ENCODE data around the gene ATAD1. TPM values are rescaled to one million over a fixed set of nuclear protein-coding genes. Genes with fewer than 3 reads are reported as not detected.

ATAD1 gene
- total RNA-seq, 2 experiments from 2014 or later = 33.7 to 38.7 TPM

- H3K36me3 ChIP-seq (ENCODE audit: insufficient read depth, low read length) = no peaks in the 10 kb centered on the region
- no peaks in the 10 kb centered on the region for H3K36me3 Mint-ChIP-seq (ENCODE audit: low read depth)
- peaks cover 3% of the 10 kb centered on the region for H3K4me1 ChIP-seq (ENCODE audit: insufficient read depth, low read length)
- no peak overlapping the region for H3K27ac Mint-ChIP-seq
- intact Hi-C loops (cut with DNase I, micrococcal nuclease) = no loop called here
- no peak for ATAC-seq (ENCODE audit: poor library complexity)
- DNase-seq = no peak
- no peak overlapping the region for H3K4me3 Mint-ChIP-seq
- CTCF ChIA-PET = interaction anchor here (0.7 kb wide), 1 partner anchor 20 kb away, joined by 3 read pairs; no protein-coding TSS in a partner anchor
- H3K4me1 Mint-ChIP-seq (ENCODE audit: low read depth) = peaks cover 4% of the 10 kb centered on the region
- no peaks in the 10 kb centered on the region for H3K27me3 ChIP-seq (ENCODE audit: control insufficient read depth in 1 of 2, insufficient read depth in 2 of 2, low read length in 2 of 2)
- no peak overlapping the region for H3K4me3 ChIP-seq (ENCODE audit: low read length)
- POLR2A ChIA-PET = interaction anchor here (0.6 to 1.5 kb wide), 4 partner anchors 15 to 543 kb away, joined by 3 to 5 read pairs (median 4); no protein-coding TSS in a partner anchor
- H3K9me3 ChIP-seq (ENCODE audit: control insufficient read depth in 1 of 2, insufficient read depth in 1 of 2, low read length in 2 of 2) = no peaks in the 10 kb centered on the region
- no peak overlapping the region for H3K27ac ChIP-seq (ENCODE audit: low read depth in 1 of 2, low read length in 2 of 2)
- no peaks in the 10 kb centered on the region for H3K9me3 Mint-ChIP-seq
- no peaks in the 10 kb centered on the region for H3K27me3 Mint-ChIP-seq
- TF ChIP-seq, protein P1, sequence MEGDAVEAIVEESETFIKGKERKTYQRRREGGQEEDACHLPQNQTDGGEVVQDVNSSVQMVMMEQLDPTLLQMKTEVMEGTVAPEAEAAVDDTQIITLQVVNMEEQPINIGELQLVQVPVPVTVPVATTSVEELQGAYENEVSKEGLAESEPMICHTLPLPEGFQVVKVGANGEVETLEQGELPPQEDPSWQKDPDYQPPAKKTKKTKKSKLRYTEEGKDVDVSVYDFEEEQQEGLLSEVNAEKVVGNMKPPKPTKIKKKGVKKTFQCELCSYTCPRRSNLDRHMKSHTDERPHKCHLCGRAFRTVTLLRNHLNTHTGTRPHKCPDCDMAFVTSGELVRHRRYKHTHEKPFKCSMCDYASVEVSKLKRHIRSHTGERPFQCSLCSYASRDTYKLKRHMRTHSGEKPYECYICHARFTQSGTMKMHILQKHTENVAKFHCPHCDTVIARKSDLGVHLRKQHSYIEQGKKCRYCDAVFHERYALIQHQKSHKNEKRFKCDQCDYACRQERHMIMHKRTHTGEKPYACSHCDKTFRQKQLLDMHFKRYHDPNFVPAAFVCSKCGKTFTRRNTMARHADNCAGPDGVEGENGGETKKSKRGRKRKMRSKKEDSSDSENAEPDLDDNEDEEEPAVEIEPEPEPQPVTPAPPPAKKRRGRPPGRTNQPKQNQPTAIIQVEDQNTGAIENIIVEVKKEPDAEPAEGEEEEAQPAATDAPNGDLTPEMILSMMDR (IDR thresholded peaks at IDR 0.05) = no peak
Measured at GRCh38 chr10:87846023-87846422, 28.0 kb upstream of the ATAD1 start.

- H3K9me3 Mint-ChIP-seq = no peaks in the 10 kb centered on the region
- no peak for DNase-seq
- H3K4me1 ChIP-seq (ENCODE audit: insufficient read depth, low read length) = no peaks in the 10 kb centered on the region
- H3K27me3 Mint-ChIP-seq = no peaks in the 10 kb centered on the region
- H3K4me1 Mint-ChIP-seq (ENCODE audit: low read depth) = peaks cover under 1% of the 10 kb centered on the region
- no peak overlapping the region for H3K27ac Mint-ChIP-seq
- no peaks in the 10 kb centered on the region for H3K36me3 Mint-ChIP-seq (ENCODE audit: low read depth)
- CTCF ChIA-PET = no interaction called here
- H3K4me3 Mint-ChIP-seq = no peak overlapping the region
- no peak overlapping the region for H3K4me3 ChIP-seq (ENCODE audit: low read length)
- H3K36me3 ChIP-seq (ENCODE audit: insufficient read depth, low read length) = no peaks in the 10 kb centered on the region
- TF ChIP-seq, protein P1 (IDR thresholded peaks at IDR 0.05) = no peak
- H3K9me3 ChIP-seq (ENCODE audit: control insufficient read depth in 1 of 2, insufficient read depth in 1 of 2, low read length in 2 of 2) = no peaks in the 10 kb centered on the region
- intact Hi-C loops (cut with DNase I, micrococcal nuclease) = no loop called here
- no peak overlapping the region for H3K27ac ChIP-seq (ENCODE audit: low read depth in 1 of 2, low read length in 2 of 2)
- H3K27me3 ChIP-seq (ENCODE audit: control insufficient read depth in 1 of 2, insufficient read depth in 2 of 2, low read length in 2 of 2) = no peaks in the 10 kb centered on the region
- POLR2A ChIA-PET = interaction anchor here (0.8 to 1.5 kb wide), 3 partner anchors 15 to 543 kb away, joined by 3 to 4 read pairs (median 3); no protein-coding TSS in a partner anchor
- no peak for ATAC-seq (ENCODE audit: poor library complexity)
Measured at GRCh38 chr10:87845624-87845998, 27.6 kb upstream of the ATAD1 start.

DNA sequence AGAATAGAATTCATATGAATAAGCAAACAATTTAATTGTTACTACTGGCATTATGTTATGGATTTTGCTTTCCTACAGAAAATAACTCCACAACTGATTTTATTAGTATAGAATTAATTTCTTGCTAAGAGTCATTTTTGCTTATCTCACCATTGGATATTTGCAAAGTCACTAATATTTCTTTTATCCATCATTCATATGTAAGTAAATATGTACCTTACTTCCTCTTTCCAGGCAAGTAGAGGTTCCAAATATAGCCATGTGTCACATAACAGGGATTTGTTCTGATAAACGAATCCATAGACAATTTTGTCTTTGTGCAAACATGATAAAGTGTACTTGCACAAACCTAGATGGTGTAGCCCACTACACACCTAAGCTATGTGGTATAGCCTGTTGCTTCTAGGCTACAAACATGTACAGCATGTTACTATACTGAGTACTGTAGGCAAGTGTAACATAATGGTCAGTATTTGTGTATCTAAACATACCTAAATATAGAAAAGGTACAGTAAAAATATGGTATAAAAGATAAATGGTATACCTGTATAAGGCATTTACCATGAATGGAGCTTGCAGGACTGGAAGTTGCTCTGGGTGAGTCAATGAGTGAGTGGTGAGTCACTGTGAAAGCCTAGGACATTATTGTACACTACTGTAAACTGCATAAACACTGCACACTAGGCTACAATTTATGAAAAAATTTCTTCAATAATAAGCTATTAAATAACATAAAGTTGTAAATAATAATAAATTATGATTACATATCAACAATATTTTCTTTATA lies 27.0 kb upstream of the ATAD1 start:
- ATAC-seq (ENCODE audit: poor library complexity) (no peak), DNase-seq (no peak)
- Mint-ChIP-seq H3K27me3 (no peaks in the 10 kb centered on the region), H3K4me1 (ENCODE audit: low read depth) (no peaks in the 10 kb centered on the region), H3K36me3 (ENCODE audit: low read depth) (no peaks in the 10 kb centered on the region), H3K4me3 (no peak overlapping the region), H3K9me3 (no peaks in the 10 kb centered on the region), H3K27ac (no peak overlapping the region)
- CTCF ChIA-PET = no interaction called here
- Histone ChIP-seq H3K4me3 (ENCODE audit: low read length) (no peak overlapping the region), H3K27me3 (ENCODE audit: control insufficient read depth in 1 of 2, insufficient read depth in 2 of 2, low read length in 2 of 2) (no peaks in the 10 kb centered on the region), H3K4me1 (ENCODE audit: insufficient read depth, low read length) (no peaks in the 10 kb centered on the region), H3K27ac (ENCODE audit: low read depth in 1 of 2, low read length in 2 of 2) (no peak overlapping the region), H3K36me3 (ENCODE audit: insufficient read depth, low read length) (no peaks in the 10 kb centered on the region), H3K9me3 (ENCODE audit: control insufficient read depth in 1 of 2, insufficient read depth in 1 of 2, low read length in 2 of 2) (no peaks in the 10 kb centered on the region)
- TF ChIP-seq, protein P1 (IDR thresholded peaks at IDR 0.05) = no peak
- intact Hi-C loops (cut with DNase I, micrococcal nuclease) = no loop called here
- POLR2A ChIA-PET = interaction anchor here (0.8 to 1.5 kb wide), 3 partner anchors 16 to 544 kb away, joined by 3 to 4 read pairs (median 3); no protein-coding TSS in a partner anchor

Data from CD4-positive, alpha-beta T cell (primary cell).